Caco-2 (cell line): ENCODE data around the gene CNGA1. TPM values are rescaled to one million over a fixed set of nuclear protein-coding genes. Genes with fewer than 3 reads are reported as not detected.
"Not testable (repeated sequence)": the region's sequence is repeated elsewhere in the genome, so short reads cannot be mapped to it uniquely, and the experiment has no call there.

ENCODE experiments used
- BruUV-seq: library from RNA; stranded (reverse); fragments of 400-500 nt; replicated peaks from 2 replicates; lab custom pipeline; 2021; lab: Mats Ljungman, UMichigan
- CTCF ChIA-PET: fragments of 300-600 bp; sonication (Branson Sonifier 250); formaldehyde crosslinking; loops from one replicate; lab custom pipeline; 2022; ENCODE audit warnings: antibody characterized with exemption; lab: Charles Lee
- POLR2A ChIA-PET: fragments of 300-600 bp; sonication (Branson Sonifier 250); formaldehyde crosslinking; loops from one replicate; lab custom pipeline; 2022; ENCODE audit warnings: antibody characterized with exemption; lab: Charles Lee
- DNase-seq, 2 experiments: peaks; one replicate each; pipeline versions ENCODE4 v3.0.0 to v3.0.0-alpha.2; 2020 to 2022
- H3K27me3 ChIP-seq: replicated peaks from 2 replicates; pipeline ENCODE4 v1.6.0; 2011; ENCODE audit warnings: low read length; ENCODE audit not compliant: control insufficient read depth, insufficient read depth
- H3K36me3 ChIP-seq: 2 replicates; pipeline ENCODE4 v1.5.1; 2011; ENCODE audit warnings: low read length; ENCODE audit not compliant: control insufficient read depth, insufficient read depth
- H3K4me1 ChIP-seq: fragments of 250-450 bp; sonication (Bioruptor Pico); 2 replicates; pipeline ENCODE4 v1.5.1; 2020; ENCODE audit warnings: mild to moderate bottlenecking
- H3K4me3 ChIP-seq: 2 replicates; pipeline ENCODE4 v1.5.1; 2011; ENCODE audit warnings: low read depth, mild to moderate bottlenecking, control low read depth, low read length
- H3K9me3 ChIP-seq: fragments of 250-450 bp; sonication (Bioruptor Pico); 2 replicates; pipeline ENCODE4 v1.5.1; 2020; ENCODE audit warnings: mild to moderate bottlenecking, moderate library complexity
- H3K27ac Mint-ChIP-seq: one replicate; pipeline ENCODE4 v1.8.0; 2022; ENCODE audit warnings: mixed read lengths; ENCODE audit not compliant: unreplicated experiment
- H3K27me3 Mint-ChIP-seq: one replicate; pipeline ENCODE4 v1.8.0; 2022; ENCODE audit warnings: mixed read lengths; ENCODE audit not compliant: insufficient read depth, unreplicated experiment
- H3K36me3 Mint-ChIP-seq: one replicate; pipeline ENCODE4 v1.8.0; 2022; ENCODE audit warnings: mild to moderate bottlenecking, mixed read lengths; ENCODE audit not compliant: insufficient read depth, unreplicated experiment
- H3K4me1 Mint-ChIP-seq: one replicate; pipeline ENCODE4 v1.8.0; 2022; ENCODE audit warnings: low read depth, mixed read lengths; ENCODE audit not compliant: unreplicated experiment
- H3K4me3 Mint-ChIP-seq: one replicate; pipeline ENCODE4 v1.8.0; 2022; ENCODE audit warnings: mild to moderate bottlenecking, moderate library complexity, mixed read lengths; ENCODE audit not compliant: unreplicated experiment
- H3K9me3 Mint-ChIP-seq: one replicate; pipeline ENCODE4 v1.8.0; 2022; ENCODE audit warnings: mixed read lengths; ENCODE audit not compliant: unreplicated experiment
- CTCF ChIP-seq, 2 experiments: fragments of 200-600 bp in 1 of 2; IDR thresholded peaks; 1 replicate in 1 of 2; 2 replicates in 1 of 2; pipeline versions ENCODE4 v1.5.1 to v1.8.0; 2011 to 2022; ENCODE audit warnings: antibody characterized with exemption in 1 of 2, control low read depth in 1 of 2, inconsistent platforms in 1 of 2, low read depth in 1 of 2, low read length in 1 of 2, mild to moderate bottlenecking in 1 of 2, moderate library complexity in 1 of 2; ENCODE audit not compliant: insufficient read depth in 1 of 2, severe bottlenecking in 1 of 2, unreplicated experiment in 1 of 2
- intact Hi-C: fragments of 100-400 bp; cut with micrococcal nuclease; formaldehyde crosslinking; loops from one replicate; pipeline ENCODE4 v1.10.0; 2022; ENCODE audit not compliant: unreplicated experiment
- total RNA-seq: library from RNA; stranded (reverse); gene quantifications from 2 replicates; pipeline ENCODE4 v1.2.3, GENCODE V29; 2022

Gene CNGA1
- total RNA-seq, 1 experiment from 2014 or later: 1.5 TPM

GRCh38 chr4:48011722-48012121, 4.8 kb downstream of the CNGA1 start:
- Histone ChIP-seq H3K27me3 (no peaks in the 10 kb centered on the region), H3K9me3 (peaks cover 21% of the 10 kb centered on the region), H3K4me3 (no peak overlapping the region), H3K36me3 (no peaks in the 10 kb centered on the region), H3K4me1 (peaks cover 6% of the 10 kb centered on the region; the same call in 1 of the 2 replicates)
- no TSS peak for BruUV-seq
- H3K27me3 Mint-ChIP-seq: no peaks in the 10 kb centered on the region
- POLR2A ChIA-PET: no interaction called here
- H3K4me3 Mint-ChIP-seq: no peak overlapping the region
- no peak for DNase-seq
- H3K27ac Mint-ChIP-seq: no peak overlapping the region
- no peak for TF ChIP-seq CTCF (IDR thresholded peaks at IDR 0.05; ENCODE audit: insufficient read depth in 1 of 2, low read depth in 1 of 2, low read length in 1 of 2, severe bottlenecking in 1 of 2, unreplicated experiment in 1 of 2)
- H3K36me3 Mint-ChIP-seq: peaks cover 19% of the 10 kb centered on the region
- CTCF ChIA-PET: no interaction called here
- peaks cover 16% of the 10 kb centered on the region for H3K9me3 Mint-ChIP-seq
- H3K4me1 Mint-ChIP-seq: no peaks in the 10 kb centered on the region
- intact Hi-C loops: no loop called here

- H3K27ac Mint-ChIP-seq, BruUV-seq, H3K36me3 ChIP-seq, H3K27me3 ChIP-seq, H3K4me1 Mint-ChIP-seq, intact Hi-C loops, H3K4me3 ChIP-seq, POLR2A ChIA-PET, H3K4me1 ChIP-seq, H3K27me3 Mint-ChIP-seq, DNase-seq, H3K4me3 Mint-ChIP-seq: not testable (repeated sequence)
- peaks cover 26% of the 10 kb centered on the region for H3K9me3 ChIP-seq
- Mint-ChIP-seq H3K9me3 (peaks cover 16% of the 10 kb centered on the region), H3K36me3 (peaks cover 12% of the 10 kb centered on the region)
- CTCF ChIA-PET: interaction anchor here (0.6 to 0.7 kb wide), 2 partner anchors 24 to 39 kb away, joined by 3 to 7 read pairs; no protein-coding TSS in a partner anchor
Measured at GRCh38 chr4:48010906-48011305, 5.6 kb downstream of the CNGA1 start.

- H3K27me3 Mint-ChIP-seq: no peaks in the 10 kb centered on the region
- no peaks in the 10 kb centered on the region for H3K4me1 Mint-ChIP-seq
- Histone ChIP-seq H3K36me3 (no peaks in the 10 kb centered on the region), H3K4me1 (no peaks in the 10 kb centered on the region), H3K27me3 (no peaks in the 10 kb centered on the region), H3K4me3 (no peak overlapping the region), H3K9me3 (peaks cover 31% of the 10 kb centered on the region)
- no peak for TF ChIP-seq CTCF (IDR thresholded peaks at IDR 0.05; ENCODE audit: insufficient read depth in 1 of 2, low read depth in 1 of 2, low read length in 1 of 2, severe bottlenecking in 1 of 2, unreplicated experiment in 1 of 2)
- BruUV-seq: no TSS peak
- POLR2A ChIA-PET: no interaction called here
- H3K36me3 Mint-ChIP-seq: peaks cover 7% of the 10 kb centered on the region
- no peak overlapping the region for H3K4me3 Mint-ChIP-seq
- CTCF ChIA-PET: no interaction called here
- no peak overlapping the region for H3K27ac Mint-ChIP-seq
- H3K9me3 Mint-ChIP-seq: peaks cover 27% of the 10 kb centered on the region
- intact Hi-C loops: no loop called here
- peak in 1 of 2 experiments; percentile 36 for DNase-seq
Measured at GRCh38 chr4:48008021-48008596, 8.4 kb downstream of the CNGA1 start.
